Measurements from ENCODE around the gene ZNF320.
"Not testable (repeated sequence)": the region's sequence is repeated elsewhere in the genome, so short reads cannot be mapped to it uniquely, and the experiment has no call there.

The ZNF320 gene

DNA sequence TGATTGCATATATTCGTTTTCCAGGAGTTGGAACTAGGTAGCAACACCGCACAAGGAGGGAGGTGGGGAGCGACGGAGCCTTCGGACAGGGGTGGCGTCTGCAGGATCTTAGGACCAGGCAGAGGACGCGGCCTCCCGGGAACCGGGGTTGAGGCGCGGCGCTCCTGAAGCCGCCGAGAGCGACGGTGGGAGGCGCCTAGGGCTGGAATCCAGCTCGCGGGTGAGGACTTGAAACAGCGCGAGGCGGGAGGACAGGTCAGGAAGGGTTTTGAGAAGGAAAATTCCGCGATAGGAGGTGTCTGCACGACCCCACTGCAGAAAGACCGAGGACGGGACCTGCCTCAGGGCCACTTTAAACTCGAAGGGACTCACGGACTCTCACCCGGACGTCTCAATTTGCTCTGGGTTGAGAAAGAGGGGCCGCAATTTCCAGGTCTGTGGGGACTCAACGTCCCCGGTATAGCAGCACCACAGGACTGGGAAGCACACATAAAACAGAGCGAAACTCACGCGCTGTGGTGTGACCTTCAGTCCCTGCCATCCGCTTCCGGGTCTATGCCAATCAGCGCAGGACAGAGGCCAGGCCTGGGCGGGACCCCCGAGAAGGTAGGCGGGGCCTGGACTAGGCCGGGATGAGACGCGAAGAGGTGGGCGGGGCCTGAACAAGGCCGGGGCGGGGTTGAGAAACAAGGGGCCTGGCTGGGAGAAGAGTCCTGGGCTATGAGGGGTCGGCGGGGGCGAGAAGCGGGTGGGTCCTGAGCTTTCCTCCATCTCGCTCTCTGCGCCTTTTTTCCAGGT lies at the start of gene ZNF320:
Gene ZNF320, minus strand, starts transcription at position 498 of the 798 bp plus-strand sequence. CDS start 7,380 bp downstream, outside the sequence.
- H3K4me3 ChIP-seq (ENCODE audit: low read depth, low read length) = peak within 1 kb of the TSS; percentile 58
- TF ChIP-seq, protein P1, sequence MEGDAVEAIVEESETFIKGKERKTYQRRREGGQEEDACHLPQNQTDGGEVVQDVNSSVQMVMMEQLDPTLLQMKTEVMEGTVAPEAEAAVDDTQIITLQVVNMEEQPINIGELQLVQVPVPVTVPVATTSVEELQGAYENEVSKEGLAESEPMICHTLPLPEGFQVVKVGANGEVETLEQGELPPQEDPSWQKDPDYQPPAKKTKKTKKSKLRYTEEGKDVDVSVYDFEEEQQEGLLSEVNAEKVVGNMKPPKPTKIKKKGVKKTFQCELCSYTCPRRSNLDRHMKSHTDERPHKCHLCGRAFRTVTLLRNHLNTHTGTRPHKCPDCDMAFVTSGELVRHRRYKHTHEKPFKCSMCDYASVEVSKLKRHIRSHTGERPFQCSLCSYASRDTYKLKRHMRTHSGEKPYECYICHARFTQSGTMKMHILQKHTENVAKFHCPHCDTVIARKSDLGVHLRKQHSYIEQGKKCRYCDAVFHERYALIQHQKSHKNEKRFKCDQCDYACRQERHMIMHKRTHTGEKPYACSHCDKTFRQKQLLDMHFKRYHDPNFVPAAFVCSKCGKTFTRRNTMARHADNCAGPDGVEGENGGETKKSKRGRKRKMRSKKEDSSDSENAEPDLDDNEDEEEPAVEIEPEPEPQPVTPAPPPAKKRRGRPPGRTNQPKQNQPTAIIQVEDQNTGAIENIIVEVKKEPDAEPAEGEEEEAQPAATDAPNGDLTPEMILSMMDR (IDR thresholded peaks at IDR 0.05; ENCODE audit: low read depth, low read length, missing control alignments) = no peak

DNA sequence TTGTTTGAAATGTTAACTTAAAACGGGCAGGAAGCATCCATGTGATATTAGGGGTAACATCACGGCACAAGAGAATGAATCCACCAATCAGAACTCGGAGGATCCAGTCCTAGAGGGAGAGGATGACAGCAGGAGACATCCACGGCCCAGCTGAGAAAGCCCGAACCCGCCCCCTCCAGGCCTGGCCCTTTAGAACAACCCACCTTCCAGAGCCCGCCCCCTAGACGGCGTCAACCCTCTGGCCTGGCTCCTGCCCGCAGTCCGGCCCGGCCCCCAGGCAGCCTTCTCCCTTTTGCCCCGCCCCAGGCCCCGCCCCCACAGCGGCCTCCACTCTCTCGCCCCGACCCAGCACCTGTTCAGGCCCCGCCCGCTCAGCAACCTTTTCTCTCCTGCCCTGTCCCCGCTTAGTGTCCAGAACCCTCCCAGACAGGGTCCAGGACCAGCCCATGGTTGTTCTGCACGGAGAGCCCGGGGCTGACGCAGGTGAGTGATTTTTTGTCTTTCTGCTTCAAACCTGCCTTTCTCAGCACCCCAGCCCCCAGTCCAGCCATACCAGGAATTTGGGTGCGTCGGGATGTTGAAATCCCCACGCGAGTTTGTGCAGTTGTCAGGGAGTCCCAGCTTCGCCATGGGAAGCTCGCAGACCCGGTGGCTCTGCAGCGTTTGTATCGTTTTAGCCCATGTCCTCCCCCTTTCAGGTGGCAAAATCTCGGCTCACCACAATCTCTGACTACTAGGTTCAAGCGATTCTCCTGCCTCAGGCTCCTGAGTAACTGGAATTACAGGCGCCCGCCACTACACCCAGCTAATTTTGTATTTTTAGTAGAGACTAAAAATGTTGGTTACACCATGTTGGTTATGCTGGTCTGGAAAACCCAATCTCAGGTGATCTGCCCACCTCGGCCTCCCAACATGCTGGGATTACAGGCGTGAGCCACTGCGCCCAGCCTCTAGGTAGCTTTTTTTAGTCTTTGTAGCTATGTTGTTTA lies 49.2 kb upstream of the ZNF320 start:
- H3K4me3 ChIP-seq (ENCODE audit: low read depth, low read length) = no peak overlapping the region
- no peak for DNase-seq (ENCODE audit: low read depth)
- TF ChIP-seq, protein P1 (IDR thresholded peaks at IDR 0.05; ENCODE audit: low read depth, low read length, missing control alignments) = no peak

More for the DNA sequence above, at the start of gene ZNF320:
- DNase-seq (ENCODE audit: low read depth) = peak; percentile 78

DNA sequence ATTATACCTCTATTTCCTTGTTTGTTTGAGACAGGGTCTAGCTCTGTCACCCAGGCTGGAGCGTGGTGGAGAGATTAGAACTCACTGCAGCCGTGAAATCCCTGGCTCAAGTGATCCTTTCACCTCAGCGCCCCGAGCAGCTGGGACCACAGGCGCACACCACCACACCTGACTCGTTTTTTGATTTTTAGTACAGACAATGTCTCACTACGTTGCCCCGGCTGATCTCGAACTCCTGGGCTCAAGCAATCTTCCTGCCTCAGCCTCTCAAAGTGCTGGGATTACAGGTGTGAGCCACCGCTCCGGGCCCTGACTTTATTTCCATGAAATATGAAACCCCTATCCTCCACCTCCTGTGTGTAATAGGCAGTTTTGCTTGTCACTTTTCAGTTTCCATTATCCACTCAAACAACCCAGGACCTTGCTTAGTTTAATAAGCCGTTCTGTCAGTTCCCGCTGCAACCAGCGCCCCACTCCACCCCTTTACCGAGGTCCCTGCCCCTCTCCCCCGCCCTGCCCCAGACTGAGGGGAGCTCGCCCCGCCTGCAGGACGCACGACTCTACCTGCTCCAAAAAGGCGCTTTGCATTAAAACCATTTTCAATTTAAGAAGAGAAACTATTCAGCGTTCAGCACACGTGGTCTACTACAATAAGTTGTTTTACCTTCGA lies 48.4 kb upstream of the ZNF320 start:
- no peak for DNase-seq (ENCODE audit: low read depth)
- TF ChIP-seq, protein P1 (IDR thresholded peaks at IDR 0.05; ENCODE audit: low read depth, low read length, missing control alignments) = no peak
- H3K4me3 ChIP-seq (ENCODE audit: low read depth, low read length) = no peak overlapping the region

DNA sequence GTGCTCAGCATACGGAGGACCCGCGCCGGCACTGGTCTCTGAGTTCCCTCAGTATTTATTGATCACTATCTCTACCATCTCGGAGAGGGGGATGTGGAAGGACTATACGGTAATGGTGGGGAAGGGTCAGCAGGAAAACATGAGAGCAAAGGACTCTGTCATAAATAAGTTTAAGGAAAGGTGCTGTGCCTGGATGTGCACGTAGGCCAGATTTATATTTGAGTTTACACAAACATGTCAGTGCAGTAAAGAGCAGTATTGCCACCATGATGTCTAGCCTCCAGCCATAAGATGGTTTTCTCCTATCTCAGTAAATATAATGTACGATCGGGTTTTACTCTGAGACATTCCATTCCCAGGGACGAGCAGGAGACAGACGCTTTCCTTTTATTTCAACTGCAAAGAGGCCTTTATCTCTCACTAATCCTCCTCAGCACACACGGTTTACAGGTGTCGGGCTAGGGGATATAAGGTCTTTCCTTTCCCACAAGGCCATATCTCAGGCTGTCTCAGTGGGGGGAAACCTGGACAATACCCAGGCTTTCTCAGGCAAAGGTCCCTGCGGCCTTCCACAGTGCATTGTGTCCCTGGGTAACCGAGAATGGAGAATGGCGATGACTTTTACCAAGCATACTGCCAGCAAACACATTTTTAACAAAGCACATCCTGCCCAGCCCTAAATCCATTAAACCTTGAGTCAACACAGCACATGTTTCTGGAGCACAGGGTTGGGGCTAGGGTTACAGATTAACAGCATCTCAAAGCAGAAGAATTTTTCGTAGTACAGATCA lies 47.5 kb upstream of the ZNF320 start:
- not testable (repeated sequence) for DNase-seq (ENCODE audit: low read depth); H3K4me3 ChIP-seq (ENCODE audit: low read depth, low read length)

DNA sequence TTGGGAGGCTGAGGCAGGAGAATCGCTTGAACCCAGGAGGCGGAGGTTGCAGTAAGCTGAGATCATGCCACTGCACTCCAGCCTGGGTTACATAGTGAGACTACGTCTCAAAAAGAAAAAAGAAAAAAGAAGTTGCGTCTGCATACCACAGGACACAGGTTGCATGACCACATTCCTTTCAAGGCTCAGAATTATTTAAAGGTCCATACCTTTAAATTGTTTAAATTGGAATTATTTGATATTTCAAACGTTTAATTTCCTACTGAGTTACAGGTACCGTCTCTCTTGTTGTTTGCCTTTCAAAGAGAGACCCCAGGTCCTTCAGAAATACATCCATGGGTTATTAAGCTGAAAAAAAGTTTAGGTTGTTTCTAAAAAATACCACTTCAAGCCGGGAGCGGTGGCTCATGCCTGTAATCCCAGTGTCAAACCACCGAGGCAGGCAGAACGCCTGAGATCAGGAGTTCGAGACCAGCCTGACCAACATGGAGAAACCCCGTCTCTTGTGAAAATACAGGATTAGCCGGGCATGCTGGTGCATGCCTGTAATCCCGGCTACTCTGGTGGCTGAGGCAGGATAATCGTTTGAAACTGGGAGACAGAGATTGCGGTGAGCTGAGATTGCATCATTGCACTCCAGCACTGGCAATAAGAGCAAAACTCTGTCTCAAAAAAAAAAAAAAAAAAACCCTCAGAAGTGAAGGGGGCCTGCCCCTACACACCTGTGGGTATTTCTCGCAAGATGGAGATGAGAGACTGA lies 46.6 kb upstream of the ZNF320 start:
- no peak for DNase-seq (ENCODE audit: low read depth)
- H3K4me3 ChIP-seq (ENCODE audit: low read depth, low read length) = no peak overlapping the region
- TF ChIP-seq, protein P1 (IDR thresholded peaks at IDR 0.05; ENCODE audit: low read depth, low read length, missing control alignments) = no peak

DNA sequence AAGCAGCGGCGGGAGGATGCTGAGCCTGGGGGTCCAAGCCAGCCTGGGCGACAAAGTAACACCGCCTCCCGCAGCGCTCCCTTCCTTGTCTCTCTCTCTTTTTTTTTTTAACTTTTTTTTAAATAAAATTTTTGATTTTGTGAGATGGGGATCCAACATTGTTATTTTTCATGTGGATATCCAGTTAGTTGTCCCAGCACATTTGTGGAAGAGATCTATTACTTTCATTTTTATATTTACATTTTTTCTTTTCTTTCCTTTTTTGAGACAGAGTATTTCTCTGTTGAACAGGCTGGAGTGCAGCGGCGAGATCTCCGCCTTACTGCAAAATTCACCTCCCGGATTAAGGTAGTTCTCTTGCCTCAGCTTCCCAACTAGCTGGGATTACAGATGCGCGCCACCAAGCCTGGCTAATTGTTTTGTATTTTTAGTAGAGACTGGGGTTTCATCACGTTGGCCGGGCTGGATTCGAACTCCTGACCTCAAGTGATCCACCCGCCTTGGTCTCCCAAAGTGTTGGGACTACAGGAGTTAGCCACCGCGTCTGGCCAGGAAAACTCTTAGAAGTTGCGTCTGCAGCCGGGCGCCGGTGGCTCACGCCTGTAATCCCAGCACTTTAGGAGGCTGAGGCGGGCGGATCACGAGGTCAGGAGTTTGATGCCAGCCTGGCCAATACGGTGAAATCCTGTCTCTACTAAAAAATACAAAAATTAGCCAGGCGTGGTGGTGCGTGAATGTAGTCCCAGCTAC lies 45.9 kb upstream of the ZNF320 start:
- TF ChIP-seq, protein P1 (IDR thresholded peaks at IDR 0.05; ENCODE audit: low read depth, low read length, missing control alignments) = no peak
- no peak for DNase-seq (ENCODE audit: low read depth)
- peak overlapping the region; percentile 51 for H3K4me3 ChIP-seq (ENCODE audit: low read depth, low read length)

Data from GM12864 (cell line).